22Rv1 (cell line): ENCODE data around the gene SHCBP1.

ENCODE experiments used
- CTCF ChIP-seq: fragments of 450-650 bp; IDR thresholded peaks from 2 replicates; pipeline ENCODE4 v1.5.1; 2017; ENCODE audit warnings: mild to moderate bottlenecking
- ZFX ChIP-seq: fragments of 450-650 bp; IDR thresholded peaks from 2 replicates; pipeline ENCODE4 v1.6.1; 2017; ENCODE audit warnings: antibody characterized with exemption, borderline replicate concordance

DNA sequence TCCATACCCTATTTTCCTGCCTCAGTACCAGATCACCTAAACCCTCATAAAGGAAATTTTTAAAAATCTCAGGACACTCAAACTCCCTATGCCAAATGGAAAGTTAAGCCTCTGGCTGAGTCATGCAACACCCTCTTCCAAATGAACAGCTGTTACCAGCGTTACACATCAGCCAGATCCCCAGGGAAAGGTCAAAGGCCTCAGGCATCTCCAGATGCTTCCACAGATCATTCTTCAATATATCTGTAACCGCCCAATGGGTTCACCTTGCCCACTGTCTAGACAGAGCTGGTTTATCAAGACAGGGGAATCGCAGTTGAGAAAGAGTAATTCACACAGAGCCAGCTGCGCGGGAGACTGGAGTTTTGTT, 29.1 kb upstream of the SHCBP1 start:
- no peak for TF ChIP-seq CTCF
- no peak for TF ChIP-seq ZFX
